ENCODE data around the gene PACRG.

PACRG gene

DNA sequence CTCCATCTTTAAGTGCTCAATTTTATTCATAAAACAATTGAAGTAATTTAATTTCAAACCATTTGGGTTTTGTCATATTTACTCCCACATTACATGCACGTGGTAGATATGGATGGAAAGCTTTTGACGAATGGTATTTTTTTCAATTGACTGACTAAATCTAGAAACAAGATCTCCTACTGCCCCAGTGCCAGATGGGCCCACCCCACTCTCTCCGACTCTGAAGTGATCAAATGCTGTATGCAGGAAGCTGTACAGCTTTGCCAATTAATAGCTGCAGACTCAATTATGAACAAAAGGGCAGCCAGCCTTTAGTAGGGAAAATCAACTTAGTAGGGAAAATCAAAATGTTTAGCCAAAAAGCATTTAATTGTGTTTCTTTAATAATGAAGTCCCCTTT lies 46.2 kb downstream of the PACRG start:
- H3K4me1 ChIP-seq (ENCODE audit: control insufficient read depth in 1 of 2, insufficient read depth in 1 of 2, low read depth in 1 of 2, low read length in 1 of 2): no peaks in the 10 kb centered on the region
- no peaks in the 10 kb centered on the region for H3K27me3 ChIP-seq
- no peak for TF ChIP-seq CTCF (IDR thresholded peaks at IDR 0.05)
- H3K9me3 ChIP-seq: no peaks in the 10 kb centered on the region
- H3K27ac ChIP-seq: no peak overlapping the region
- H3K4me3 ChIP-seq (ENCODE audit: low read depth in 1 of 2, low read length in 1 of 2): no peak overlapping the region
- no peaks in the 10 kb centered on the region for H3K36me3 ChIP-seq

GRCh38 chr6:162777091-162777490 lies 49.3 kb downstream of the PACRG start:
- Histone ChIP-seq H3K4me3 (ENCODE audit: low read depth in 1 of 2, low read length in 1 of 2) (no peak overlapping the region), H3K27ac (no peak overlapping the region), H3K27me3 (no peaks in the 10 kb centered on the region), H3K4me1 (ENCODE audit: control insufficient read depth in 1 of 2, insufficient read depth in 1 of 2, low read depth in 1 of 2, low read length in 1 of 2) (no peaks in the 10 kb centered on the region), H3K36me3 (no peaks in the 10 kb centered on the region), H3K9me3 (no peaks in the 10 kb centered on the region)
- no peak for TF ChIP-seq CTCF (IDR thresholded peaks at IDR 0.05)

GRCh38 chr6:162778603-162779002 lies 50.8 kb downstream of the PACRG start:
- no peaks in the 10 kb centered on the region for H3K36me3 ChIP-seq
- H3K4me3 ChIP-seq (ENCODE audit: low read depth in 1 of 2, low read length in 1 of 2): no peak overlapping the region
- H3K27me3 ChIP-seq: no peaks in the 10 kb centered on the region
- no peaks in the 10 kb centered on the region for H3K9me3 ChIP-seq
- no peak overlapping the region for H3K27ac ChIP-seq
- no peaks in the 10 kb centered on the region for H3K4me1 ChIP-seq (ENCODE audit: control insufficient read depth in 1 of 2, insufficient read depth in 1 of 2, low read depth in 1 of 2, low read length in 1 of 2)
- no peak for TF ChIP-seq CTCF (IDR thresholded peaks at IDR 0.05)

GRCh38 chr6:162785632-162786242 lies 58.0 kb downstream of the PACRG start:
- no peak for TF ChIP-seq CTCF (IDR thresholded peaks at IDR 0.05)
- Histone ChIP-seq H3K27ac (no peak overlapping the region), H3K4me3 (ENCODE audit: low read depth in 1 of 2, low read length in 1 of 2) (no peak overlapping the region), H3K27me3 (no peaks in the 10 kb centered on the region), H3K36me3 (no peaks in the 10 kb centered on the region), H3K4me1 (ENCODE audit: control insufficient read depth in 1 of 2, insufficient read depth in 1 of 2, low read depth in 1 of 2, low read length in 1 of 2) (no peaks in the 10 kb centered on the region), H3K9me3 (no peaks in the 10 kb centered on the region)

GRCh38 chr6:162798546-162799266 lies 70.9 kb downstream of the PACRG start:
- Histone ChIP-seq H3K4me3 (ENCODE audit: low read depth in 1 of 2, low read length in 1 of 2) (no peak overlapping the region), H3K27me3 (no peaks in the 10 kb centered on the region), H3K4me1 (ENCODE audit: control insufficient read depth in 1 of 2, insufficient read depth in 1 of 2, low read depth in 1 of 2, low read length in 1 of 2) (no peaks in the 10 kb centered on the region), H3K9me3 (no peaks in the 10 kb centered on the region), H3K27ac (no peak overlapping the region), H3K36me3 (no peaks in the 10 kb centered on the region)
- TF ChIP-seq CTCF (IDR thresholded peaks at IDR 0.05): no peak

Measured in neutrophil (primary cell).